OCI-LY1 (cell line): ENCODE measurements around the gene CEP85.

Source experiments
- H2AFZ ChIP-seq: fragments of 200-600 bp; sonication (generic), shearing (Covaris generic); 2 replicates; pipeline ENCODE4 v1.6.0; 2014; ENCODE audit warnings: antibody characterized with exemption, mild to moderate bottlenecking, low read length
- H3F3A ChIP-seq: fragments of 200-600 bp; sonication (generic), shearing (Covaris generic); 2 replicates; pipeline ENCODE4 v1.6.0; 2014; ENCODE audit warnings: mild to moderate bottlenecking, antibody characterized with exemption, low read length, moderate library complexity; ENCODE audit not compliant: insufficient read depth
- H3K27ac ChIP-seq: fragments of 200-600 bp; sonication (generic); 2 replicates; pipeline ENCODE4 v1.5.1; 2014; ENCODE audit warnings: low read length, mixed run types, mild to moderate bottlenecking, low read depth; ENCODE audit not compliant: poor library complexity, severe bottlenecking
- H3K27me3 ChIP-seq: fragments of 200-600 bp; sonication (generic); 2 replicates; pipeline ENCODE4 v1.6.0; 2014; ENCODE audit warnings: antibody characterized with exemption, mild to moderate bottlenecking, low read length, moderate library complexity; ENCODE audit not compliant: insufficient read depth
- H3K36me3 ChIP-seq: fragments of 200-600 bp; sonication (generic); 2 replicates; pipeline ENCODE4 v1.6.1; 2014; ENCODE audit warnings: mild to moderate bottlenecking, antibody characterized with exemption, low read length, moderate library complexity, mixed read lengths; ENCODE audit not compliant: insufficient read depth
- H3K4me1 ChIP-seq: fragments of 200-600 bp; sonication (generic); 2 replicates; pipeline ENCODE4 v1.5.1; 2014; ENCODE audit warnings: mild to moderate bottlenecking, low read length, moderate library complexity; ENCODE audit not compliant: insufficient read depth, severe bottlenecking
- H3K4me2 ChIP-seq: fragments of 200-600 bp; sonication (generic), shearing (Covaris generic); 2 replicates; pipeline ENCODE4 v1.6.1; 2014; ENCODE audit warnings: low read length
- H3K4me3 ChIP-seq: fragments of 200-600 bp; sonication (generic); 2 replicates; pipeline ENCODE4 v1.5.1; 2014; ENCODE audit warnings: low read length, low read depth, mild to moderate bottlenecking, mixed read lengths; ENCODE audit not compliant: poor library complexity, severe bottlenecking
- H3K79me2 ChIP-seq: fragments of 200-600 bp; shearing (Covaris generic); 2 replicates; pipeline ENCODE4 v1.6.1; 2016; ENCODE audit warnings: mixed run types, low read length, mixed read lengths; ENCODE audit not compliant: insufficient read depth
- H3K9ac ChIP-seq: fragments of 200-600 bp; sonication (generic), shearing (Covaris generic); 2 replicates; pipeline ENCODE4 v1.6.1; 2014; ENCODE audit warnings: mild to moderate bottlenecking, low read length, mixed read lengths
- H3K9me2 ChIP-seq: fragments of 200-600 bp; sonication (generic), shearing (Covaris generic); 2 replicates; pipeline ENCODE4 v1.6.1; 2014; ENCODE audit warnings: low read depth, mild to moderate bottlenecking, low read length, mixed read lengths
- H3K9me3 ChIP-seq: fragments of 200-600 bp; shearing (Covaris generic); 2 replicates; pipeline ENCODE4 v1.6.1; 2014; ENCODE audit warnings: low read length, mixed read lengths
- H4K20me1 ChIP-seq: fragments of 200-600 bp; sonication (generic), shearing (Covaris generic); 2 replicates; pipeline ENCODE4 v1.6.0; 2016; ENCODE audit warnings: mild to moderate bottlenecking, low read length; ENCODE audit not compliant: insufficient read depth
- EZH2 ChIP-seq: fragments of 200-600 bp; sonication (generic), shearing (Covaris generic); IDR thresholded peaks from 2 replicates; pipeline ENCODE4 v1.8.0; 2017; ENCODE audit warnings: borderline replicate concordance, mixed run types, mild to moderate bottlenecking, antibody characterized with exemption, low read length, moderate library complexity, mixed read lengths
- TF ChIP-seq, protein P1 (sequence below): fragments of 200-600 bp; sonication (generic), shearing (Covaris generic); IDR thresholded peaks from 2 replicates; pipeline ENCODE4 v1.5.1; 2017; ENCODE audit warnings: mild to moderate bottlenecking, antibody characterized with exemption, low read length, moderate library complexity, mixed read lengths

The CEP85 gene

DNA sequence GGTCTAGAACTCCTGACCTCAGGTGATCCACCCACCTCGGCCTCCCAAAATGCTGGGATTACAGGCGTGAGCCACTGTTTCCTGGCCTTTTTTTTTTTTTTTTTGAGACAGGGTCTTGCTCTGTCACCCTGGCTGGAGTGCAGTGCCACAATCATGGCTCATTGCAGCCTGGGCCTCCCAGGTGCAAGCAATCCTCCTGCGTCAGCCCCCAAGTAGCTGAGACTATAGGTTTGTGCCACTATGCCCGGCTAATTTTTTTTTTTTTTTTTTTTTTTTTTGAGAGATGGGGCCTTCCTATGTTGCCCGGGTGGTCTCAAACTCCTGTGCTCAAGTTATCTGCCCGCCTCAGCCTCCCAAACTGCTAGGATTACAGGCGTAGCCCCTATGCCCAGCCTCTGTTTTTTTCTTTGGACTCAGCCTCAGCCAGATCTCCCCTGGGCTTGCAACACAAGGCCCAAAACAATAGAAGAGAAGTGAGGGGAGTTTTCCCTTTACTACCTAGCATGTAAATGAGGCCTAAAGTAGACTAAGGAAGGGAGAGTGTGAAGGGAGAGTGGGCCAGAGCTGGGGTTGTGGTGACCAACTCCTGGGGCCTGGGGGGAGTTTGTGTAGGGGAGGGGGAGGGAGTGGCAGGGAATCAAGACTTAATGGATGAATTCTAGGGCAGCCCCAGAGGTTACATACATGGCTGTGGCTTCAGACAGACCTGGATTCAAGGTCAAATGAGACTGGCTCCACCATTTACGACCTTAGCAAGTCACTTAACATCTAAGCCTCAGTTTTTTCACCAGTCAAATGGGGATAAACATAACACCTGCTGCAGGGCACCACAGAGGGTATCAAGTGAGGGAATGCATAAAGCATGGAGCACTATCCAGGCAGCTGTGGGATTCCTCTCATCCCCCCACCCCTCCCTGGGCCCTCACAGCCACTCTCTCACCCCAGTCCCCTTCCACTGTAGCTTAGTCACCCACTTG lies 82.2 kb downstream of the CEP85 start:
- H3K27ac ChIP-seq = peak overlapping the region; percentile 97
- H3K27me3 ChIP-seq = no peaks in the 10 kb centered on the region
- H3K9me2 ChIP-seq = no peaks in the 10 kb centered on the region
- H3K36me3 ChIP-seq = peaks cover 21% of the 10 kb centered on the region; the same call in 1 of the 2 replicates
- H3F3A ChIP-seq = no peaks in the 10 kb centered on the region; the same call in 1 of the 2 replicates
- H4K20me1 ChIP-seq = no peaks in the 10 kb centered on the region
- H3K9me3 ChIP-seq = no peaks in the 10 kb centered on the region
- peaks cover 60% of the 10 kb centered on the region for H3K4me1 ChIP-seq
- peaks cover 16% of the 10 kb centered on the region for H3K79me2 ChIP-seq
- TF ChIP-seq EZH2 = no peak
- TF ChIP-seq, protein P1, sequence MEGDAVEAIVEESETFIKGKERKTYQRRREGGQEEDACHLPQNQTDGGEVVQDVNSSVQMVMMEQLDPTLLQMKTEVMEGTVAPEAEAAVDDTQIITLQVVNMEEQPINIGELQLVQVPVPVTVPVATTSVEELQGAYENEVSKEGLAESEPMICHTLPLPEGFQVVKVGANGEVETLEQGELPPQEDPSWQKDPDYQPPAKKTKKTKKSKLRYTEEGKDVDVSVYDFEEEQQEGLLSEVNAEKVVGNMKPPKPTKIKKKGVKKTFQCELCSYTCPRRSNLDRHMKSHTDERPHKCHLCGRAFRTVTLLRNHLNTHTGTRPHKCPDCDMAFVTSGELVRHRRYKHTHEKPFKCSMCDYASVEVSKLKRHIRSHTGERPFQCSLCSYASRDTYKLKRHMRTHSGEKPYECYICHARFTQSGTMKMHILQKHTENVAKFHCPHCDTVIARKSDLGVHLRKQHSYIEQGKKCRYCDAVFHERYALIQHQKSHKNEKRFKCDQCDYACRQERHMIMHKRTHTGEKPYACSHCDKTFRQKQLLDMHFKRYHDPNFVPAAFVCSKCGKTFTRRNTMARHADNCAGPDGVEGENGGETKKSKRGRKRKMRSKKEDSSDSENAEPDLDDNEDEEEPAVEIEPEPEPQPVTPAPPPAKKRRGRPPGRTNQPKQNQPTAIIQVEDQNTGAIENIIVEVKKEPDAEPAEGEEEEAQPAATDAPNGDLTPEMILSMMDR = no peak
- peak overlapping the region; percentile 84 for H3K4me3 ChIP-seq
- peak overlapping the region; percentile 79 for H3K4me2 ChIP-seq
- no peak overlapping the region for H2AFZ ChIP-seq
- peak overlapping the region; percentile 92 for H3K9ac ChIP-seq

DNA sequence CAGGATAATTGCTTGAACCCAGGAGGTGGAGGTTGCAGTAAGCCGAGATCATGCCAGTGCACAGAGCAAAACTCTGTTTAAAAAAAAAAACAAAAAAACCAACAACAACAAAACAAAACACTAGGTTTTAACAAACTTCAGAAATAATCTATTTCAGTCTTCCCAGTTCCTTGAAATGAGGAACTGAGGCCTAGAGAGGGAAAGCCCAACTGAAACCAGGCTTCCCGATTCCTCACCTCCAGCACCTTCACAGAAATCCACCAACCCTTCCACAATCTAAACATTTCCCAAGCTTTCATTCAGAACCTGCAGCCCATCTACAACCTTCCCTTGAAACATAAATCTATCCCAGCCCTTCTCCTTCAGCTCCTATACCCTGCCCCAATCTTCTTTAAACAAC lies 83.1 kb downstream of the CEP85 start:
- no peaks in the 10 kb centered on the region for H3K27me3 ChIP-seq

DNA sequence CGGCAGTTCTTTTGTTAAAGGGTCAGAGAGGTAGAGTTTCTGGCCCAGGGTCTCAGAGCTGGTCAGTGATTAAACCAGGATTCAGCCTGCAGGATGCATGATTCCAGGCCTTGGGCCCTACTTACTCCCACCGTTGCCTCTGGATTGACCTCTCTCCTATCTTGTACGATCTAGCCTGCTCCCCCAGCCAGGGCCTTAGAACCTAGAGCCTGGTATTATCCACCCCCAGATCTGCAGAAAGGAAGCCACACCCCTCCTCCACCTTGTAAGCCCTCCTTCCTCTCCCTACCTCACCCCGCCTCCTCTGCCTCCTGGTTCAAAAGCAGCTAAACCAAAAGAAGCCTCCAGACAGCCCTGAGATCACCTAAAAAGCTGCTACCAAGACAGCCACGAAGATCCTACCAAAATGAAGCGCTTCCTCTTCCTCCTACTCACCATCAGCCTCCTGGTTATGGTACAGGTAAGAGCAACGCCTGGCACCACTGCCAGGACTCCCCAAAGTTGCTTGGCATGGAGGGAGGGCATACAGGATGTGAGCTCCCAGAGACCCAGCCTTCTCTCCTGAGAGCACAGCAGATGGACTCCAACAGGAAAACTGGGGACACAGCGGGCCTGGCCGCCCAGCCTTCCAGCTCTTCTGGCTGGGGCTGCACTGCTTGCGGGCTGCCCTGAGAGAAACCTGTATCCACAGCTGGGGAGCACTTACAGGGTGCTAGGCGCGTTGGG lies 83.8 kb downstream of the CEP85 start, which contains the start of gene CD52:
CD52 (plus strand) TSS at position 347 of the 726 bp plus-strand sequence; CDS start at position 407, 60 bp downstream.
- Histone ChIP-seq H3K9me2 (no peaks in the 10 kb centered on the region), H3K4me3 (peak within 1 kb of the TSS; percentile 84), H3K79me2 (peaks cover 16% of the 10 kb centered on the region), H3K27me3 (no peaks in the 10 kb centered on the region), H4K20me1 (no peaks in the 10 kb centered on the region), H3K4me1 (peaks cover 72% of the 10 kb centered on the region), H3K9me3 (no peaks in the 10 kb centered on the region), H2AFZ (no peak within 1 kb of the TSS), H3K4me2 (peak within 1 kb of the TSS; percentile 79), H3K9ac (peak within 1 kb of the TSS; percentile 92), H3K27ac (peak within 1 kb of the TSS; percentile 97), H3F3A (no peaks in the 10 kb centered on the region; the same call in 1 of the 2 replicates), H3K36me3 (peaks cover 33% of the 10 kb centered on the region)
- TF ChIP-seq, protein P1 = no peak
- no peak for TF ChIP-seq EZH2

More for the DNA sequence above, 83.1 kb downstream of the CEP85 start:
- Histone ChIP-seq H3K27ac (peak overlapping the region; percentile 97), H3K9me2 (no peaks in the 10 kb centered on the region), H3K4me1 (peaks cover 70% of the 10 kb centered on the region), H3K9me3 (no peaks in the 10 kb centered on the region), H2AFZ (no peak overlapping the region), H4K20me1 (no peaks in the 10 kb centered on the region), H3K36me3 (peaks cover 26% of the 10 kb centered on the region), H3K79me2 (peaks cover 16% of the 10 kb centered on the region), H3K4me3 (peak overlapping the region; percentile 84), H3K4me2 (peak overlapping the region; percentile 79), H3F3A (no peaks in the 10 kb centered on the region; the same call in 1 of the 2 replicates), H3K9ac (peak overlapping the region; percentile 92)
- TF ChIP-seq, protein P1 = no peak
- no peak for TF ChIP-seq EZH2
